Measurements from ENCODE around the gene DAPK2. TPM values are rescaled to one million over a fixed set of nuclear protein-coding genes. Genes with fewer than 3 reads are reported as not detected.
"Not testable (repeated sequence)": the region's sequence is repeated elsewhere in the genome, so short reads cannot be mapped to it uniquely, and the experiment has no call there.

DAPK2 gene
- total RNA-seq, 4 donors from 2014 or later = 12.0 to 49.8 (median 25.6) TPM

DNA sequence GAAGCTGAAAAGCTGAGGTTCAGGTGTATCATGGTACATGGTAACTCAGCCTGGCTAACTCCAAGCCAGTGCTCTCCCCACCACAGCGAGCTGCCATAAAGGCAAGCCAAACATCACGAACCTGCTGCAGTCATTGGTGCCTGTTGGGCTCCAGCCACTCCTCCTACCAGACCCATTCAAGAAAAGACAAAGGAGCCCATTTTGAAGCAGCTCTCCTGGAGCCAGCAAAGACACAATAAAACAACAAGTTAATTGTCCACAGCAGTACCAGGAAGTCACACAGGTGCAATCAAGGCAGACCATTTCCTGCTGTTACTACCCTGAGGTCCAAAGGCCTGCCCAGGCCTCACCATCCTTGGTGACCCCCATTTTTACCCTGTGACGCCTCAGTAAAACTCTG lies 77.6 kb downstream of the DAPK2 start:
- ATAC-seq (ENCODE audit: low FRiP score) = no peak
- TF ChIP-seq, protein P1, sequence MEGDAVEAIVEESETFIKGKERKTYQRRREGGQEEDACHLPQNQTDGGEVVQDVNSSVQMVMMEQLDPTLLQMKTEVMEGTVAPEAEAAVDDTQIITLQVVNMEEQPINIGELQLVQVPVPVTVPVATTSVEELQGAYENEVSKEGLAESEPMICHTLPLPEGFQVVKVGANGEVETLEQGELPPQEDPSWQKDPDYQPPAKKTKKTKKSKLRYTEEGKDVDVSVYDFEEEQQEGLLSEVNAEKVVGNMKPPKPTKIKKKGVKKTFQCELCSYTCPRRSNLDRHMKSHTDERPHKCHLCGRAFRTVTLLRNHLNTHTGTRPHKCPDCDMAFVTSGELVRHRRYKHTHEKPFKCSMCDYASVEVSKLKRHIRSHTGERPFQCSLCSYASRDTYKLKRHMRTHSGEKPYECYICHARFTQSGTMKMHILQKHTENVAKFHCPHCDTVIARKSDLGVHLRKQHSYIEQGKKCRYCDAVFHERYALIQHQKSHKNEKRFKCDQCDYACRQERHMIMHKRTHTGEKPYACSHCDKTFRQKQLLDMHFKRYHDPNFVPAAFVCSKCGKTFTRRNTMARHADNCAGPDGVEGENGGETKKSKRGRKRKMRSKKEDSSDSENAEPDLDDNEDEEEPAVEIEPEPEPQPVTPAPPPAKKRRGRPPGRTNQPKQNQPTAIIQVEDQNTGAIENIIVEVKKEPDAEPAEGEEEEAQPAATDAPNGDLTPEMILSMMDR (IDR thresholded peaks at IDR 0.05) = no peak
- no peak for DNase-seq (ENCODE audit: low spot score)

DNA sequence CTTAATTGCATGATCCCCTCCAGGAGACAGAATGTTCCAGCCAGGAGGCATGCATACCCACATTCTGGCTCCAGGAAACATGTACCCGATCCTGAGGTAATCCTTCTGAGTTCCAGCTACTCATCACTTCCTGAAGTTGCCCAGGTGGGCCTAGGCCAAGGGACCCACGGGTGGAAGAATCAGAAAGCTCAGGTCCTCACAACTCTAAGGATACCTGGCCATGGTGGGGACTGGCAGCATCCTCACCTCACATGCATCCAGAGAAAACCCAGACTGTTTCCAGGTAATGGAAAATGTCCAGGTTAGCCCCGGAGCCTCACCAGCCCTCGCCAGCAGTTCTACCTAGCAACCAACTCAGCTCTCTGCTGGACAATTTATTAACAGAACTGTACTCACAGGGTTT lies 78.2 kb downstream of the DAPK2 start:
- ATAC-seq (ENCODE audit: low FRiP score) (no peak), DNase-seq (ENCODE audit: low spot score) (no peak)
- TF ChIP-seq, protein P1 (IDR thresholded peaks at IDR 0.05) = no peak

DNA sequence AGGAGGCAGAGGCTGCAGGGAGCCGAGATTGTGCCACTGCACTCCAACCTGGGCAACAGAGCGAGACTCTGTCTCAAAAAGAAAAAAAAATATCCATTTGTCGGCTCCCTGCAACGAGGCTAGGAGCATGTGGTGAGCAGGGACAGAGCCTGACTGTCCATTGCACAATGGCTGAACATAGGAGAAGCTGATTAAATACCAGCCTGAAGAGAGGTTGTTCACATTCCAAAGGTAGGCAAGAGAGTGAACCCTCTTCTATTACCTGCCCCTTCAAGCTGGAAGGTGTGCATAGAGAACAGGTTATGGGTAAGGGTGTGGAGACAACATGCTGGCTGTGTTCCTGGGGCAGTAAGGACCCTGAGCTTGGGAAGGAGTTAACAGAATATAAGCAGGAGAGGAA lies 78.7 kb downstream of the DAPK2 start:
- DNase-seq (ENCODE audit: low spot score) = no peak
- TF ChIP-seq, protein P1 (IDR thresholded peaks at IDR 0.05) = no peak
- no peak for ATAC-seq (ENCODE audit: low FRiP score)

DNA sequence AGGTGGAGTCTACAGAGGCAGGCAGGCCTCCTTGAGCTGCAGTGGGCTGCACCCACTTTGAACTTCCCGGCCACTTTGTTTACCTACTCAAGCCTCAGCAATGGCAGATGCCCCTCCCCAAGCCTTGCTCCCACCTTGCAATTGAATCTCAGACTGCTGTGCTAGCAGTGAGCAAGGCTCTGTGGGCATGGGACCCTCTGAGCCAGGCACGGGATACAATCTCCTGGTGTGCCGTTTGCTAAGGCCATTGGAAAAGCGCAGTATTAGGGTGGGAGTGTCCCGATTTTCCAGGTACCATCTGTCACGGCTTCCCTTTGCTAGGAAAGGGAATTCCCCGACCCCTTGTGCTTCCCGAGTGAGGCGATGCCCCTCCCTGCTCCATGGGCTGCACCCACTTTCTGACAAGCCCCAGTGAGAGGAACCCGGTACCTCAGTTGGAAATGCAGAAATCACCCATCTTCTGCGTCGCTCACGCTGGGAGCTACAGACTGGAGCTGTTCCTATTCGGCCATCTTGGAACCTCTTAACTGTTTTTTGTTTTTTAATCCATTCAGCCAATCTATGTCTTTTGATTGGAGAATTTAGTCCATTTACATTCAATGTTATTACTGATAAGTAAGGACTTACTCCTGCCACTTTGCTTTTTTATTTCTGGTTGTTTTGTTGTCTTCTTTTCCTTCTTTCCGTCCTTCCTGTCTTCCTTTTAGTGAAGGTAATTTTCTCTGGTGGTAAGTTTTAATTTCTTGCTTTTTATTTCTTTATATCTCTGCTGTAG lies 83.2 kb downstream of the DAPK2 start:
- not testable (repeated sequence) for ATAC-seq (ENCODE audit: low FRiP score); DNase-seq (ENCODE audit: low spot score)

DNA sequence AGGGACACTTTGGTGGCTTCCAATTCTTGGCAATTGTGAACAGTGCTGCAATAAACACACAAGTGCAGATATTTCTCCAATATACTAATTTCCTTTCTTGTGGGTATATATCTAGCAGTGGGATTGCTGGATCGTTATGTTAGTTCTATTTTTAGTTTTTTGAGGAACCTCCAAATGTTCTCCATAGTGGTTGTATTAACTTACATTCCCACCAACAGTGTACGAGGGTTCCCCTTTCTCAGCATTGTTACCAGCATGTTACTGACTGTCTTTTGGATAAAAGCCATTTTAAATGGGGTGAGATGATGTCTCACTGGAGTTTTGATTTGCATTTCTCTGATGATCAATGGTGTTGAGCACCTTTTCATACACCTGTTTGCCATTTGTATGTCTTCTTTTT lies 92.8 kb downstream of the DAPK2 start:
- TF ChIP-seq, protein P1 (IDR thresholded peaks at IDR 0.05) = no peak
- ATAC-seq (ENCODE audit: low FRiP score) (no peak), DNase-seq (ENCODE audit: low spot score) (no peak)

DNA sequence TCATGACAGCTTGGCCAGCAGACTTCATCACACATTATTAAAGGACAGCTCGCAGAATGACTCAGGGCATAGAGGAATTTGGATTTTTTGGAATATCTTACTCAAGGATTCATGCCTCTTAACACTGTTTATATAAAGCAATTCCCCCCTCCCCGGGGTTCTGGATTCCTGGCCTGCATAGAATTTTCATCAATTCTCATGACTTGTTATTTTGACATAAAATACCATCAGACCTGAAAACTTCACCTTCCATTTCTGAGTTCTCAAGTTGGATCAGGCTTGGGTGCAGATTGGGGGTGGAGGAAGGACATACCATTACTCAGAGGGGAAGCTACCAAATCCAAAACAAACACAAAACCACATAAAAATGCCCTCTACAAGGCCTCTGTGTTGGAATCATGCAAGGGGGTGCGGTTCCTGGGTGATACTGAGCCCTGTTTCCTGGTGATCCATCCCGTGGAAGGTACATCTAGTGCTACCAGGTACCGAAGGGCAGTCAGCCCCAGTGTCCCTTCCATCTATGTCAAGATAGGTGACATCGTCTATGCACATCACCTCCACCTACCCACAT lies 95.3 kb downstream of the DAPK2 start:
- no peak for ATAC-seq (ENCODE audit: low FRiP score)
- TF ChIP-seq, protein P1 (IDR thresholded peaks at IDR 0.05) = no peak
- no peak for DNase-seq (ENCODE audit: low spot score)

DNA sequence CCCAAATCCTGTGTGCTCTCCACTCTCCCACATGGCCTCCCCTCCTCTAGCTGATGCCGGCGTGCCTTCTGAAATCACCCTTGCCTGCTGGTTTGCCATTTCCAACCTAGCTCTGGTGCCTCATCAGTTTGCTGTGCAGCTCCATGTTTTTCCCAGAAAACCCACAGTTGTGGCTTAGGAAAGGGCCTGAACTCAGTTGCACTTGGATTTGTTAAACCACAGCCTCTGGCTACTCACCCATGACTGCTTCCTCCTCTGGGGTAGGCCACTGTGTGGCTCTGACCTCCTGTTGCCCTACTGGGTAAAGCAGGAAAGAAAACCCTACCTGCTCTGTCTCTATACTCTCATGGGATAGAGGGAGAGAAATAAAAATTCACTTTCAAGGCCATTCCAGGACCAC lies 97.3 kb downstream of the DAPK2 start:
- DNase-seq (ENCODE audit: low spot score) = no peak
- ATAC-seq (ENCODE audit: low FRiP score) = no peak
- TF ChIP-seq, protein P1 (IDR thresholded peaks at IDR 0.05) = no peak
